K562 (cell line): ENCODE data around the gene TIMP1. TPM values are rescaled to one million over a fixed set of nuclear protein-coding genes. Genes with fewer than 3 reads are reported as not detected.

Experiments
- CC2D1A ChIP-seq: fragments of 450-650 bp; IDR thresholded peaks from 2 replicates; pipeline ENCODE4 v1.6.1; 2017; ENCODE audit warnings: mild to moderate bottlenecking
- CHD1 ChIP-seq: fragments of 200-600 bp; sonication (generic); IDR thresholded peaks from one replicate; pipeline ENCODE4 v1.6.1; 2012; ENCODE audit warnings: mild to moderate bottlenecking, moderate library complexity, low read length, inconsistent platforms
- CREBBP ChIP-seq: IDR thresholded peaks from one replicate; pipeline ENCODE4 v1.6.1; 2012; ENCODE audit warnings: low read depth, mild to moderate bottlenecking, control low read depth, inconsistent platforms, low read length
- EGR1 ChIP-seq: fragments of 450-650 bp; conservative IDR thresholded peaks from 2 replicates; pipeline ENCODE4 v1.6.1; 2017; ENCODE audit warnings: mild to moderate bottlenecking
- EZH2 ChIP-seq: IDR thresholded peaks from 2 replicates; pipeline ENCODE4 v1.6.1; 2012; ENCODE audit warnings: low read depth, mild to moderate bottlenecking, inconsistent platforms, low read length, borderline replicate concordance
- MCM5 ChIP-seq: fragments of 450-650 bp; IDR thresholded peaks from 2 replicates; pipeline ENCODE4 v1.6.1; 2016; ENCODE audit warnings: low read depth
- NFXL1 ChIP-seq: fragments of 450-650 bp; formaldehyde crosslinking; IDR thresholded peaks from 2 replicates; pipeline ENCODE4 v1.4.0; 2021; ENCODE audit warnings: mild to moderate bottlenecking
- SMARCA5 ChIP-seq: fragments of 450-650 bp; IDR thresholded peaks from 2 replicates; pipeline ENCODE4 v1.6.1; 2016
- SP1 ChIP-seq: sonication (generic); formaldehyde crosslinking; IDR thresholded peaks from 2 replicates; pipeline ENCODE4 v1.8.1; 2022; ENCODE audit warnings: mild to moderate bottlenecking, missing genetic modification reagents
- TBP ChIP-seq: optimal IDR thresholded peaks from 2 replicates; pipeline ENCODE3; 2011; ENCODE audit warnings: low read depth, low read length, improper control_type of control experiment
- ZFX ChIP-seq: sonication (generic); formaldehyde crosslinking; IDR thresholded peaks from 2 replicates; pipeline ENCODE4 v1.8.0; 2022; ENCODE audit warnings: mild to moderate bottlenecking, missing genetic modification reagents, moderate library complexity
- ZNF197 ChIP-seq: fragments of 200-800 bp; sonication (Bioruptor generic); IDR thresholded peaks from 2 replicates; pipeline ENCODE4 v1.6.1; 2016; ENCODE audit warnings: low read depth, missing genetic modification characterization, missing compliant biosample characterization
- ZNF212 ChIP-seq: fragments of 450-650 bp; formaldehyde crosslinking; IDR thresholded peaks from 2 replicates; pipeline ENCODE4 v1.4.0; 2020; ENCODE audit warnings: mild to moderate bottlenecking
- ZNF217 ChIP-seq: sonication (generic); formaldehyde crosslinking; IDR thresholded peaks from 2 replicates; pipeline ENCODE4 v1.8.0; 2022; ENCODE audit warnings: mild to moderate bottlenecking, missing genetic modification reagents
- ZNF282 ChIP-seq: sonication (generic); formaldehyde crosslinking; IDR thresholded peaks from 2 replicates; pipeline ENCODE4 v1.8.1; 2023; ENCODE audit warnings: missing genetic modification reagents
- polyA plus RNA-seq, 8 experiments: library from polyadenylated mRNA; depleted of rRNA in 4 of 8; stranded (reverse) in 5 of 8; unstranded in 3 of 8; fragments of >200 nt; fragmentation: Nextera tagmentation in 2 of 8; fragmentation: Illumina TruSeq in 1 of 8; extraction: Ambion mirVana in 2 of 8; extraction: Trizol in 1 of 8; gene quantifications; 2 replicates each; pipeline versions ENCODE4 v1.2.1 to v1.2.3, GENCODE V29; 2011 to 2014; ENCODE audit warnings: inconsistent platforms in 1 of 8, missing spikeins in 1 of 8
- total RNA-seq, 7 experiments: library from RNA; depleted of rRNA in 6 of 7; stranded (reverse); fragments of >200 nt in 6 of 7; fragmentation: Illumina TruSeq in 2 of 7; extraction: Trizol in 2 of 7; gene quantifications; 2 replicates each; pipeline versions ENCODE4 v1.2.1 to v1.2.3, GENCODE V29; 2011 to 2021; ENCODE audit warnings: low replicate concordance in 1 of 7
- TF ChIP-seq, protein P1 (sequence below): IDR thresholded peaks from 2 replicates; pipeline ENCODE4 v1.6.1; 2011; ENCODE audit warnings: borderline replicate concordance, low read depth, mild to moderate bottlenecking, moderate library complexity, low read length; ENCODE audit not compliant: insufficient read depth, poor library complexity, severe bottlenecking
- TF ChIP-seq, protein P2 (sequence below): sonication (generic); formaldehyde crosslinking; IDR thresholded peaks from 2 replicates; pipeline ENCODE4 v1.8.0; 2022; ENCODE audit warnings: mild to moderate bottlenecking, missing genetic modification reagents
- TF ChIP-seq, protein P3 (sequence below): fragments of 250-450 bp; sonication (Bioruptor Pico); IDR thresholded peaks from 2 replicates; pipeline ENCODE4 v1.5.0; 2021; ENCODE audit warnings: mild to moderate bottlenecking, borderline replicate concordance
- TF ChIP-seq, protein P4 (sequence below), 2 experiments: fragments of 450-650 bp in 1 of 2; IDR thresholded peaks; 2 replicates each; pipeline ENCODE4 v1.6.1; 2011 to 2017; ENCODE audit warnings: low read depth in 2 of 2, antibody characterized with exemption in 1 of 2, borderline replicate concordance in 1 of 2, low read length in 1 of 2, mild to moderate bottlenecking in 1 of 2, mixed read lengths in 1 of 2; ENCODE audit not compliant: control insufficient read depth in 1 of 2

TIMP1 gene
- total and polyA plus RNA-seq, 9 of the 15 experiments (the other 6 are each of a cell fraction or from before 2014, with no cell fraction given), result 115 to 699 (median 273) TPM

DNA sequence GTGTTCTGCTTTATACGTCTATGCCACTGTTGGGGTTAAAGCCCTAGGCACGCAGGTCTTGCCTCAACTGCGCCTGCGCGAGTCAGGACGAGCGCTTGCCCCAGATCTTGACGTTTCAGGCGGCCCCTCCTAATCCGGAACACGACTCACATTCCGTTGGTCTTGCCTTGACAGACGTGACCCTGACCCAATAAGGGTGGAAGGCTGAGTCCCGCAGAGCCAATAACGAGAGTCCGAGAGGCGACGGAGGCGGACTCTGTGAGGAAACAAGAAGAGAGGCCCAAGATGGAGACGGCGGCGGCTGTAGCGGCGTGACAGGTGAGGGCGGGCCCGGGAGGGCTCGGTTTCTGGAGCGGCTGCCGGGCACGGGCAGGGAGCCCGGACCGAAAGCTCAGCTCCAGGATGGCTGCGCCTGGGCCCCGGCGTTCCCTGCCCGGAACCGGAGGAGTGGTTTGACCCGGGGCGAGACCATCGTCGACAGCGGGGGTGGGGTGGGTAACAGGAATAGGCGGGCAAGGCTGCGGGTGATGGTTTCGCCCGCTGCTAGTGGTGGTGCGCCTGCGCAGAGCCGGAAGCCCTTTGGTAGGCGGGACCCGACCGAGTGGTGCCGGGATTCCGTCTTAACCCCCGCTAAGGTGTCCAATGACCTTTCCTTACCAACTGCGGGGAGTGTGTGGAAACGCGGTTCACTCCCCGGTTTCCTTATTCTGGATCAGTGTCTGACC is 21.1 kb upstream of the TIMP1 start, which contains the start of gene ARAF (continued):
- TF ChIP-seq, protein P1, sequence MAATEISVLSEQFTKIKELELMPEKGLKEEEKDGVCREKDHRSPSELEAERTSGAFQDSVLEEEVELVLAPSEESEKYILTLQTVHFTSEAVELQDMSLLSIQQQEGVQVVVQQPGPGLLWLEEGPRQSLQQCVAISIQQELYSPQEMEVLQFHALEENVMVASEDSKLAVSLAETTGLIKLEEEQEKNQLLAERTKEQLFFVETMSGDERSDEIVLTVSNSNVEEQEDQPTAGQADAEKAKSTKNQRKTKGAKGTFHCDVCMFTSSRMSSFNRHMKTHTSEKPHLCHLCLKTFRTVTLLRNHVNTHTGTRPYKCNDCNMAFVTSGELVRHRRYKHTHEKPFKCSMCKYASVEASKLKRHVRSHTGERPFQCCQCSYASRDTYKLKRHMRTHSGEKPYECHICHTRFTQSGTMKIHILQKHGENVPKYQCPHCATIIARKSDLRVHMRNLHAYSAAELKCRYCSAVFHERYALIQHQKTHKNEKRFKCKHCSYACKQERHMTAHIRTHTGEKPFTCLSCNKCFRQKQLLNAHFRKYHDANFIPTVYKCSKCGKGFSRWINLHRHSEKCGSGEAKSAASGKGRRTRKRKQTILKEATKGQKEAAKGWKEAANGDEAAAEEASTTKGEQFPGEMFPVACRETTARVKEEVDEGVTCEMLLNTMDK, result no peak
- TF ChIP-seq ZNF212 (no peak), ZNF197 (no peak), SP1 (CRISPR knock-in tag) (peak; percentile 87), EZH2 (no peak), ZNF282 (CRISPR knock-in tag) (no peak), NFXL1 (no peak), CREBBP (no peak), ZNF217 (CRISPR knock-in tag) (no peak), CC2D1A (no peak), ZFX (CRISPR knock-in tag) (peak; percentile 85), EGR1 (peak; percentile 55; the same call in 1 of the 2 replicates), SMARCA5 (no peak), CHD1 (no peak), TBP (peak; percentile 66), MCM5 (no peak)
- TF ChIP-seq, protein P2, sequence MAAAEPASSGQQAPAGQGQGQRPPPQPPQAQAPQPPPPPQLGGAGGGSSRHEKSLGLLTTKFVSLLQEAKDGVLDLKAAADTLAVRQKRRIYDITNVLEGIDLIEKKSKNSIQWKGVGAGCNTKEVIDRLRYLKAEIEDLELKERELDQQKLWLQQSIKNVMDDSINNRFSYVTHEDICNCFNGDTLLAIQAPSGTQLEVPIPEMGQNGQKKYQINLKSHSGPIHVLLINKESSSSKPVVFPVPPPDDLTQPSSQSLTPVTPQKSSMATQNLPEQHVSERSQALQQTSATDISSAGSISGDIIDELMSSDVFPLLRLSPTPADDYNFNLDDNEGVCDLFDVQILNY, result no peak
- TF ChIP-seq, protein P3, sequence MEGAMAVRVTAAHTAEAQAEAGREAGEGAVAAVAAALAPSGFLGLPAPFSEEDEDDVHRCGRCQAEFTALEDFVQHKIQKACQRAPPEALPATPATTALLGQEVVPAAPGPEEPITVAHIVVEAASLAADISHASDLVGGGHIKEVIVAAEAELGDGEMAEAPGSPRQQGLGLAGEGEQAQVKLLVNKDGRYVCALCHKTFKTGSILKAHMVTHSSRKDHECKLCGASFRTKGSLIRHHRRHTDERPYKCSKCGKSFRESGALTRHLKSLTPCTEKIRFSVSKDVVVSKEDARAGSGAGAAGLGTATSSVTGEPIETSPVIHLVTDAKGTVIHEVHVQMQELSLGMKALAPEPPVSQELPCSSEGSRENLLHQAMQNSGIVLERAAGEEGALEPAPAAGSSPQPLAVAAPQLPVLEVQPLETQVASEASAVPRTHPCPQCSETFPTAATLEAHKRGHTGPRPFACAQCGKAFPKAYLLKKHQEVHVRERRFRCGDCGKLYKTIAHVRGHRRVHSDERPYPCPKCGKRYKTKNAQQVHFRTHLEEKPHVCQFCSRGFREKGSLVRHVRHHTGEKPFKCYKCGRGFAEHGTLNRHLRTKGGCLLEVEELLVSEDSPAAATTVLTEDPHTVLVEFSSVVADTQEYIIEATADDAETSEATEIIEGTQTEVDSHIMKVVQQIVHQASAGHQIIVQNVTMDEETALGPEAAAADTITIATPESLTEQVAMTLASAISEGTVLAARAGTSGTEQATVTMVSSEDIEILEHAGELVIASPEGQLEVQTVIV (CRISPR knock-in tag), result no peak
- TF ChIP-seq, protein P4, sequence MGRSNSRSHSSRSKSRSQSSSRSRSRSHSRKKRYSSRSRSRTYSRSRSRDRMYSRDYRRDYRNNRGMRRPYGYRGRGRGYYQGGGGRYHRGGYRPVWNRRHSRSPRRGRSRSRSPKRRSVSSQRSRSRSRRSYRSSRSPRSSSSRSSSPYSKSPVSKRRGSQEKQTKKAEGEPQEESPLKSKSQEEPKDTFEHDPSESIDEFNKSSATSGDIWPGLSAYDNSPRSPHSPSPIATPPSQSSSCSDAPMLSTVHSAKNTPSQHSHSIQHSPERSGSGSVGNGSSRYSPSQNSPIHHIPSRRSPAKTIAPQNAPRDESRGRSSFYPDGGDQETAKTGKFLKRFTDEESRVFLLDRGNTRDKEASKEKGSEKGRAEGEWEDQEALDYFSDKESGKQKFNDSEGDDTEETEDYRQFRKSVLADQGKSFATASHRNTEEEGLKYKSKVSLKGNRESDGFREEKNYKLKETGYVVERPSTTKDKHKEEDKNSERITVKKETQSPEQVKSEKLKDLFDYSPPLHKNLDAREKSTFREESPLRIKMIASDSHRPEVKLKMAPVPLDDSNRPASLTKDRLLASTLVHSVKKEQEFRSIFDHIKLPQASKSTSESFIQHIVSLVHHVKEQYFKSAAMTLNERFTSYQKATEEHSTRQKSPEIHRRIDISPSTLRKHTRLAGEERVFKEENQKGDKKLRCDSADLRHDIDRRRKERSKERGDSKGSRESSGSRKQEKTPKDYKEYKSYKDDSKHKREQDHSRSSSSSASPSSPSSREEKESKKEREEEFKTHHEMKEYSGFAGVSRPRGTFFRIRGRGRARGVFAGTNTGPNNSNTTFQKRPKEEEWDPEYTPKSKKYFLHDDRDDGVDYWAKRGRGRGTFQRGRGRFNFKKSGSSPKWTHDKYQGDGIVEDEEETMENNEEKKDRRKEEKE (IDR thresholded peaks at IDR 0.05; ENCODE audit: borderline replicate concordance in 1 of 2, control insufficient read depth in 1 of 2, low read depth in 2 of 2, low read length in 1 of 2), result peak in 1 of 2 experiments; percentile 90; a peak in 2 of 4 replicates
